ENCODE data around the gene SPATA31E1.

Gene SPATA31E1

DNA sequence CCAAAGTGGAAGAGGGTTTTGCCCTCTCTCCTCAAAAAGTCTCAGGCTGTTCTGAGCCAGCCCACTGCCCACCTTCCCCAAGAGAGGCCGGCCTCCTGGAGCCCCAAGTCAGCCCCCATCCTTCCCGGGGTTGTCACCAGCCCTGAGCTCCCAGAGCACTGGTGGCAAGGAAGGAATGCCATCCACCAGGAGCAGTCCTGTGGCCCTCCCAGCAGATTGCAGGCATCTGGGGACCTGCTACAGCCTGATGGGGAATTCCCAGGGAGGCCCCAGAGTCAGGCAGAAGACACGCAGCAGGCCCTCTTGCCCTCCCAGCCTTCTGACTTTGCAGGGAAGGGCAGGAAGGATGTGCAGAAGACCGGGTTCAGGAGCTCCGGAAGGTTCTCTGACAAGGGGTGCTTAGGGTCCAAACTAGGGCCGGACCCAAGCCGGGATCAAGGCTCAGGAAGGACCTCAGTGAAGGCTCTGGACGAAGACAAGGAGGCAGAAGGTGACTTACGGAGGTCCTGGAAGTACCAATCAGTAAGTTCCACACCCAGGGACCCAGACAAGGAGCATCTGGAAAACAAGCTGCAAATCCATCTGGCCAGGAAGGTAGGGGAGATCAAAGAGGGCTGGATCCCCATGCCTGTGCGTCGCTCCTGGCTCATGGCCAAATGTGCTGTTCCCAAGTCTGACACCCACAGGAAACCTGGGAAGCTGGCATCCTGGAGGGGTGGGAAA, 3.7 kb downstream of the SPATA31E1 start:
- Histone ChIP-seq H3K36me3 (ENCODE audit: insufficient read depth, low read length) (no peaks in the 10 kb centered on the region), H3K27me3 (ENCODE audit: insufficient read depth, low read length) (no peaks in the 10 kb centered on the region), H3K27ac (ENCODE audit: low read depth, low read length, poor library complexity, severe bottlenecking) (no peak overlapping the region), H3F3A (ENCODE audit: insufficient read depth, low read length) (no peaks in the 10 kb centered on the region), H3K9me3 (ENCODE audit: low read length) (no peaks in the 10 kb centered on the region), H3K9ac (ENCODE audit: low read length) (no peak overlapping the region), H3K9me2 (ENCODE audit: low read depth, low read length) (no peaks in the 10 kb centered on the region), H3K4me1 (ENCODE audit: insufficient read depth, low read length, severe bottlenecking) (no peaks in the 10 kb centered on the region), H2AFZ (ENCODE audit: low read length) (no peak overlapping the region), H3K79me2 (ENCODE audit: insufficient read depth, low read length) (no peaks in the 10 kb centered on the region), H3K4me3 (ENCODE audit: low read depth, low read length, poor library complexity, severe bottlenecking) (no peak overlapping the region), H4K20me1 (ENCODE audit: insufficient read depth, low read length) (no peaks in the 10 kb centered on the region), H3K4me2 (ENCODE audit: low read length) (no peak overlapping the region)
- TF ChIP-seq, protein P1, sequence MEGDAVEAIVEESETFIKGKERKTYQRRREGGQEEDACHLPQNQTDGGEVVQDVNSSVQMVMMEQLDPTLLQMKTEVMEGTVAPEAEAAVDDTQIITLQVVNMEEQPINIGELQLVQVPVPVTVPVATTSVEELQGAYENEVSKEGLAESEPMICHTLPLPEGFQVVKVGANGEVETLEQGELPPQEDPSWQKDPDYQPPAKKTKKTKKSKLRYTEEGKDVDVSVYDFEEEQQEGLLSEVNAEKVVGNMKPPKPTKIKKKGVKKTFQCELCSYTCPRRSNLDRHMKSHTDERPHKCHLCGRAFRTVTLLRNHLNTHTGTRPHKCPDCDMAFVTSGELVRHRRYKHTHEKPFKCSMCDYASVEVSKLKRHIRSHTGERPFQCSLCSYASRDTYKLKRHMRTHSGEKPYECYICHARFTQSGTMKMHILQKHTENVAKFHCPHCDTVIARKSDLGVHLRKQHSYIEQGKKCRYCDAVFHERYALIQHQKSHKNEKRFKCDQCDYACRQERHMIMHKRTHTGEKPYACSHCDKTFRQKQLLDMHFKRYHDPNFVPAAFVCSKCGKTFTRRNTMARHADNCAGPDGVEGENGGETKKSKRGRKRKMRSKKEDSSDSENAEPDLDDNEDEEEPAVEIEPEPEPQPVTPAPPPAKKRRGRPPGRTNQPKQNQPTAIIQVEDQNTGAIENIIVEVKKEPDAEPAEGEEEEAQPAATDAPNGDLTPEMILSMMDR (IDR thresholded peaks at IDR 0.05; ENCODE audit: low read length) = no peak
- TF ChIP-seq EZH2 (IDR thresholded peaks at IDR 0.05; ENCODE audit: borderline replicate concordance, low read length) = no peak

DNA sequence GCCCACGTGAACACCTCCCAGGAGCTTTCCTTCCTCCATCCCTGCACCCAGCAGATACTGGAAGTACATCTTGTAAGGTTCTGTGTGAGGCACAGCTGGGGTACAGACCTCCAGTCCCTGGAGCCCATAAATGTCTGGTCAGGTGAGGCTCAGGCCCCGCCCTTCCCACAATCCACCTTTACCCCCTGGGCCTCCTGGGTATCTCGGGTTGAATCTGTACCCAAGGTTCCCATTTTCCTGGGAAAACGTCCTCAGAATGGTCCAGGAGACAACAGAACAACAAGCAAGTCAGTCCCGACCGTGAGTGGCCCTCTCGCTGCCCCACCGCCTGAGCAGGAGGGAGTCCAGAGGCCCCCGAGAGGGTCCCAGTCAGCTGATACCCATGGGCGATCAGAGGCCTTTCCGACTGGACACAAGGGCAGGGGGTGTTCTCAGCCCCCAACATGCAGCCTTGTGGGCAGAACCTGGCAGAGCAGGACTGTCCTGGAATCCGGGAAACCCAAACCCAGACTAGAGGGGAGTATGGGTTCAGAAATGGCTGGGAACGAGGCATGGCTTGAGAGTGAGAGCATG, 4.3 kb downstream of the SPATA31E1 start:
- Histone ChIP-seq H3K9ac (ENCODE audit: low read length) (no peak overlapping the region), H4K20me1 (ENCODE audit: insufficient read depth, low read length) (no peaks in the 10 kb centered on the region), H3K9me2 (ENCODE audit: low read depth, low read length) (no peaks in the 10 kb centered on the region), H3K36me3 (ENCODE audit: insufficient read depth, low read length) (no peaks in the 10 kb centered on the region), H3K9me3 (ENCODE audit: low read length) (no peaks in the 10 kb centered on the region), H3K4me3 (ENCODE audit: low read depth, low read length, poor library complexity, severe bottlenecking) (no peak overlapping the region), H2AFZ (ENCODE audit: low read length) (no peak overlapping the region), H3K4me2 (ENCODE audit: low read length) (no peak overlapping the region), H3K27ac (ENCODE audit: low read depth, low read length, poor library complexity, severe bottlenecking) (no peak overlapping the region), H3F3A (ENCODE audit: insufficient read depth, low read length) (no peaks in the 10 kb centered on the region), H3K27me3 (ENCODE audit: insufficient read depth, low read length) (no peaks in the 10 kb centered on the region), H3K79me2 (ENCODE audit: insufficient read depth, low read length) (no peaks in the 10 kb centered on the region), H3K4me1 (ENCODE audit: insufficient read depth, low read length, severe bottlenecking) (no peaks in the 10 kb centered on the region)
- TF ChIP-seq EZH2 (IDR thresholded peaks at IDR 0.05; ENCODE audit: borderline replicate concordance, low read length) = no peak
- TF ChIP-seq, protein P1 (IDR thresholded peaks at IDR 0.05; ENCODE audit: low read length) = no peak

DNA sequence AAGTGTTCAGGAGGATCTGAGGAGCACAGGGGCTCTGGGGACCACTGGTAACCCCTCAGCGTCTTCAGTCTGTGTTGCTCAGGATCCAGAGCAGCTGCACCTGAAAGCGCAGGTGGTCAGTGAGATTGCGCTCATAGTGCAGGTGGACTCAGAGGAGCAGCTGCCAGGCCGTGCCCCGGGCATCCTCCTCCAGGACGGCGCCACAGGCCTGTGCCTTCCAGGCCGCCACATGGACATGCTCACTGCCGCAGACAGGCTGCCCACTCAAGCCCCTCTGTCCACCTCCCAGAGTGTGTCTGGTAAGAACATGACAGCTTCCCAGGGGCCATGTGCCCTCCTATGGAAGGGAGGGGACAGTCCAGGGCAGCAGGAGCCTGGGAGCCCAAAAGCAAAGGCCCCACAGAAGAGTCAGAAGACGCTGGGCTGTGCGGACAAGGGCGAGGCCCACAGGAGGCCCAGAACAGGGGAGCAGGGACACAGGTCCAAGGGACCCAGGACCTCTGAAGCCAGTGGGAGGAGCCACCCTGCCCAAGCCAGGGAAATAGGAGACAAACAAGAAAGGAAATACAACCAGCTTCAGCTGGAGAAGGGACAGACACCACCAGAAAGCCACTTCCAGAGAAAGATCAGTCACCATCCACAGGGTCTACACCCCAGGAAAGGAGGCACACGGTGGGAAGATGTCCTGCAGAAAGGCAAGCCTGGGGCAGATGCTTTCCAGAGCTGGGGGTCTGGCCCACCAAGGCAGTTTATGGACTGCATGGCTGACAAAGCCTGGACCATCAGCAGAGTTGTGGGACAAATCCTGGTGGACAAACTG, 5.2 kb downstream of the SPATA31E1 start:
- Histone ChIP-seq H3K27ac (ENCODE audit: low read depth, low read length, poor library complexity, severe bottlenecking) (no peak overlapping the region), H2AFZ (ENCODE audit: low read length) (no peak overlapping the region), H3K4me2 (ENCODE audit: low read length) (no peak overlapping the region), H3K4me1 (ENCODE audit: insufficient read depth, low read length, severe bottlenecking) (no peaks in the 10 kb centered on the region), H3K79me2 (ENCODE audit: insufficient read depth, low read length) (no peaks in the 10 kb centered on the region), H3K27me3 (ENCODE audit: insufficient read depth, low read length) (no peaks in the 10 kb centered on the region), H3K4me3 (ENCODE audit: low read depth, low read length, poor library complexity, severe bottlenecking) (no peak overlapping the region), H3K9ac (ENCODE audit: low read length) (no peak overlapping the region), H3K36me3 (ENCODE audit: insufficient read depth, low read length) (no peaks in the 10 kb centered on the region), H4K20me1 (ENCODE audit: insufficient read depth, low read length) (no peaks in the 10 kb centered on the region), H3K9me2 (ENCODE audit: low read depth, low read length) (no peaks in the 10 kb centered on the region), H3F3A (ENCODE audit: insufficient read depth, low read length) (no peaks in the 10 kb centered on the region), H3K9me3 (ENCODE audit: low read length) (no peaks in the 10 kb centered on the region)
- no peak for TF ChIP-seq EZH2 (IDR thresholded peaks at IDR 0.05; ENCODE audit: borderline replicate concordance, low read length)
- TF ChIP-seq, protein P1 (IDR thresholded peaks at IDR 0.05; ENCODE audit: low read length) = no peak

All from OCI-LY1 (cell line).